Raji (cell line): ENCODE data around the gene CCDC197.

Experiments used
- POLR2A ChIP-seq: IDR thresholded peaks from 2 replicates; pipeline ENCODE4 v1.6.1; 2011; ENCODE audit warnings: low read depth, low read length, control low read depth; ENCODE audit not compliant: insufficient read depth

CCDC197 gene

GRCh38 chr14:93997916-93998870 is 1.1 kb downstream of the CCDC197 start:
- no peak for TF ChIP-seq POLR2A

- no peak for TF ChIP-seq POLR2A
These were observed 1.8 kb downstream of the CCDC197 start for GRCh38 chr14:93998871-93999403.

GRCh38 chr14:93999573-93999972 is 2.5 kb downstream of the CCDC197 start:
- no peak for TF ChIP-seq POLR2A

- TF ChIP-seq POLR2A, result no peak
These were observed 3.2 kb downstream of the CCDC197 start for GRCh38 chr14:94000267-94000666.

- TF ChIP-seq POLR2A, result no peak
These were observed 3.9 kb downstream of the CCDC197 start for GRCh38 chr14:94001016-94001415.

GRCh38 chr14:94001501-94002396 is 4.6 kb downstream of the CCDC197 start:
- TF ChIP-seq POLR2A, result no peak

- no peak for TF ChIP-seq POLR2A
These were observed 6.3 kb downstream of the CCDC197 start for GRCh38 chr14:94003397-94003796.

- TF ChIP-seq POLR2A, result no peak
These were observed 6.9 kb downstream of the CCDC197 start for GRCh38 chr14:94004015-94004414.

- no peak for TF ChIP-seq POLR2A
These were observed 8.4 kb downstream of the CCDC197 start for GRCh38 chr14:94005324-94006073.

GRCh38 chr14:94008234-94008633 is 11.1 kb downstream of the CCDC197 start:
- no peak for TF ChIP-seq POLR2A

GRCh38 chr14:94009767-94010166 is 12.7 kb downstream of the CCDC197 start:
- TF ChIP-seq POLR2A, result no peak

GRCh38 chr14:94010625-94011024 is 13.5 kb downstream of the CCDC197 start:
- no peak for TF ChIP-seq POLR2A

- TF ChIP-seq POLR2A, result no peak
These were observed 14.7 kb downstream of the CCDC197 start for GRCh38 chr14:94011795-94012194.

GRCh38 chr14:94014382-94014781 is 17.3 kb downstream of the CCDC197 start:
- no peak for TF ChIP-seq POLR2A

- TF ChIP-seq POLR2A, result no peak
These were observed 18.1 kb downstream of the CCDC197 start for GRCh38 chr14:94015223-94015622.
